AG04450 (cell line): Measurements from ENCODE around the gene ITIH5. TPM values are rescaled to one million over a fixed set of nuclear protein-coding genes. Genes with fewer than 3 reads are reported as not detected.

Experiments used
- CTCF ChIA-PET: fragments of 300-600, 350-600 bp; formaldehyde crosslinking; extraction: SDS; loops from one replicate; lab custom pipeline; 2022; ENCODE audit warnings: antibody characterized with exemption, inconsistent platforms; lab: Charles Lee
- POLR2A ChIA-PET: fragments of 350-600 bp; formaldehyde crosslinking; extraction: SDS; loops from one replicate; lab custom pipeline; 2021; ENCODE audit warnings: antibody characterized with exemption, inconsistent platforms; lab: Yijun Ruan, JAX
- DNase-seq: peaks from one replicate; pipeline ENCODE4 v3.0.0-alpha.2; 2011; ENCODE audit warnings: low read depth, low spot score
- H3K27ac ChIP-seq: one replicate; pipeline ENCODE4 v1.5.1; 2012; ENCODE audit warnings: low read depth, low read length, control low read depth
- H3K27me3 ChIP-seq: one replicate; pipeline ENCODE4 v1.6.0; 2012; ENCODE audit warnings: low read length; ENCODE audit not compliant: control insufficient read depth, insufficient read depth
- H3K4me3 ChIP-seq: 2 replicates; pipeline ENCODE4 v1.5.1; 2011; ENCODE audit warnings: mild to moderate bottlenecking, low read depth, low read length, control low read depth
- H3K9me3 ChIP-seq: 2 replicates; pipeline ENCODE4 v1.5.1; 2012; ENCODE audit warnings: low read length; ENCODE audit not compliant: control insufficient read depth, insufficient read depth
- polyA plus RNA-seq: library from polyadenylated mRNA; depleted of rRNA; stranded (reverse); fragments of >200 nt; gene quantifications from 2 replicates; pipeline ENCODE4 v1.2.3, GENCODE V29; 2011
- TF ChIP-seq, protein P1 (sequence below): IDR thresholded peaks from 2 replicates; pipeline ENCODE4 v1.5.1; 2011; ENCODE audit warnings: low read depth, low read length, control low read depth, inconsistent platforms

The ITIH5 gene
- polyA plus RNA-seq, 1 experiment: 0.11 TPM

DNA sequence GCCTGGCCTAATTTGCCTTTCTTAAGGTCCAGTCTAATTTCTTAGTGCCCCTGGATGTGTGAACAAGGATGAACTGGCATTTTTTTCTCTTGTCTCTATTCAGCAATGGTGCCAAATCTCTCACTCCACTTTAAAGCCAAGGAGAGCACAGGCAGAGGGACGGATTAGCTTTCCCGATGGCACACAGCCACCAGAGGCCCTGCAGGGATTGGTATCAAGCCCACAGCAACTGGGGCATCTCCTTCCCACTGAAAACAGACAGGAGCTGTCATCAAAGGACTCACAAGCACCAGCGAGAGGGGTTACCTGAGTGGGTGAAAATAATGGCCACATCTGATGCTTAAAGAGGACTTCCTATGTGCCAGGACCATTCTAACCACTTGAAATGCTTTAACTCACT, 83.1 kb downstream of the ITIH5 start:
- POLR2A ChIA-PET: no interaction called here
- DNase-seq: no peak
- peaks cover 6% of the 10 kb centered on the region; the same call in 1 of the 2 replicates for H3K9me3 ChIP-seq
- H3K27me3 ChIP-seq: no peaks in the 10 kb centered on the region
- H3K27ac ChIP-seq: no peak overlapping the region
- no peak overlapping the region for H3K4me3 ChIP-seq
- TF ChIP-seq, protein P1, sequence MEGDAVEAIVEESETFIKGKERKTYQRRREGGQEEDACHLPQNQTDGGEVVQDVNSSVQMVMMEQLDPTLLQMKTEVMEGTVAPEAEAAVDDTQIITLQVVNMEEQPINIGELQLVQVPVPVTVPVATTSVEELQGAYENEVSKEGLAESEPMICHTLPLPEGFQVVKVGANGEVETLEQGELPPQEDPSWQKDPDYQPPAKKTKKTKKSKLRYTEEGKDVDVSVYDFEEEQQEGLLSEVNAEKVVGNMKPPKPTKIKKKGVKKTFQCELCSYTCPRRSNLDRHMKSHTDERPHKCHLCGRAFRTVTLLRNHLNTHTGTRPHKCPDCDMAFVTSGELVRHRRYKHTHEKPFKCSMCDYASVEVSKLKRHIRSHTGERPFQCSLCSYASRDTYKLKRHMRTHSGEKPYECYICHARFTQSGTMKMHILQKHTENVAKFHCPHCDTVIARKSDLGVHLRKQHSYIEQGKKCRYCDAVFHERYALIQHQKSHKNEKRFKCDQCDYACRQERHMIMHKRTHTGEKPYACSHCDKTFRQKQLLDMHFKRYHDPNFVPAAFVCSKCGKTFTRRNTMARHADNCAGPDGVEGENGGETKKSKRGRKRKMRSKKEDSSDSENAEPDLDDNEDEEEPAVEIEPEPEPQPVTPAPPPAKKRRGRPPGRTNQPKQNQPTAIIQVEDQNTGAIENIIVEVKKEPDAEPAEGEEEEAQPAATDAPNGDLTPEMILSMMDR: no peak
- CTCF ChIA-PET: interaction anchor here (0.8 kb wide), 1 partner anchor 9 kb away, joined by 3 read pairs; no protein-coding TSS in a partner anchor

DNA sequence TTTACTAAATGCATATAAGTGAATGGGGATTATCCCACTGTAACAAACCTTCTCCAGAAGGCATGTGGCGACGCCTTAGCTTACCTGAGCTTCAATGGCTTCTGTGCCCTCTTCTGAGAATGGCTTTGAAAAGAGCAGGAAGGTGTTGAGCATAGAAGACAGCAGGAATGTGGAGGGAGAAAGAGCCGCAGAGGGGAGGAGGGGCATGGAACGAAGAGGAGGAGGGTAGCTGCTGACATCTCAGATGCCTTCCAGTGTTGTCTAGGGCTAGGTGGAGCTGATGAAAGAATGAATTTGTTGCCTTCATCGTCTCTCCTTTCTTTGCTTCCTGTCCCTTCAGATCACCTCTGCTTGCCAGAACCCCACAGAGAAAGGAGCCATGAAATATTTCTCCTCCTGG, 86.2 kb downstream of the ITIH5 start:
- Histone ChIP-seq H3K27me3 (no peaks in the 10 kb centered on the region), H3K9me3 (peaks cover 12% of the 10 kb centered on the region), H3K27ac (no peak overlapping the region), H3K4me3 (no peak overlapping the region)
- ChIA-PET POLR2A (no interaction called here), CTCF (no interaction called here)
- DNase-seq: no peak
- TF ChIP-seq, protein P1: no peak

DNA sequence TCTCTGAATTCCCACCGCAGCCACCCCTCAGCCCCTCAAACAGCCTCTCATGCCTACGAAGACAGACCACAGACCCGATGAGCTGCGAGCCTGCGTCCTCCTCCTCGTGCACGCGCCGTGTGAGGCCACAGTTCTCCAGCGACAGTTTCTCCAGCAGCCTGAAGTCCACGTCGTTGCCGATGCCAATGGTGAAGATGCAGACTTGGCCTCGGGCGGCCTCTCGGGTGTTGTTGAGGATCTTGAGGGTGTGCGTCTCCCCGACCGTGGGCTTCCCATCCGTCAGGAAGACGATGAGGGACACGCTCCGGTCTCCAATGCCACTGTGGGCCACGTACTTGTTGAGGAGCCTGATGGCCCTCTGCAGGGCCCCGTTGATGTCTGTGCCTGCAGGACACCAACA, 87.1 kb downstream of the ITIH5 start:
- Histone ChIP-seq H3K27ac (no peak overlapping the region), H3K9me3 (peaks cover 12% of the 10 kb centered on the region), H3K27me3 (no peaks in the 10 kb centered on the region), H3K4me3 (no peak overlapping the region)
- TF ChIP-seq, protein P1: no peak
- no peak for DNase-seq
- ChIA-PET POLR2A (no interaction called here), CTCF (interaction anchor here (0.5 kb wide), 1 partner anchor 171 kb away, joined by 3 read pairs; no protein-coding TSS in a partner anchor)

DNA sequence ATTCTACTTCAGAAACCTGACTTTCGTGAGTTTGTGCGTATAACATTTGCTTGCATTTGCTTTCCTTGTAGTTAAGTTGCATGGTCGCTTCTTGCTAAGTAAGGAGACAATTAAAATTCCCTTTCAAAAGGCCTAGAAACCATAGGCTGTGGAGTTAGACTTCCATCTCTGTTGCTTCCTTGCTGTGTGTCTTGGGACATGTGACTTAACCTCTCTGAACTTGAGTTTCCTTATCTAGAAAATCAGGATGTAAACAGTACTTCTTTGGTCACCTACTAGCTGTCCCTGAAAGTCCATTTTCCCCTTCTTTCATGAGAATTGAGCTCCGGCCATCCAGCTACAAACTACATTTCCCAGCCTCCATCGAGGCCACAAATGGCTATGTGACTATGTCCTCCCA, 89.2 kb downstream of the ITIH5 start:
- ChIA-PET CTCF (no interaction called here), POLR2A (no interaction called here)
- DNase-seq: no peak
- H3K9me3 ChIP-seq: peaks cover 12% of the 10 kb centered on the region
- TF ChIP-seq, protein P1: no peak
- no peaks in the 10 kb centered on the region for H3K27me3 ChIP-seq
- no peak overlapping the region for H3K4me3 ChIP-seq
- H3K27ac ChIP-seq: no peak overlapping the region

DNA sequence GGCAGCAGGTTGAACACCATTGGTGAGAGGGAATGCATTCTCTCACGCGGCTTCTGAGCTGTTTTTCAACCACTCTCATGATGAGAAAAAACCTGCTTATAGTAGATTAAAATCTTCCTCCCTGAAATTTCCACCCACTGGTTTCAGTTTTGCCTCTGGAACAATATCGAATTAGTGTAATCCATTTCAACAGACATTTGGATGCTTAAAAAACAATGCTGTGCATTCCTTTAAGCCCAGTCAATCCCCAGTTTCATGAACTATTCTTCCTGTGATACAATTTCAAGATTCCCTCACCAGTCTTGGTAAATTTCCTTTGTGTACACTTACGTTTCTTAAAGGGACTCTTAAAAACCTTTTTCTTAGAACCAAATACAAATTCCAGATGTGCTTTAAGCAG, 89.6 kb downstream of the ITIH5 start:
- no peaks in the 10 kb centered on the region for H3K27me3 ChIP-seq
- H3K4me3 ChIP-seq: no peak overlapping the region
- peaks cover 12% of the 10 kb centered on the region for H3K9me3 ChIP-seq
- DNase-seq: no peak
- no peak overlapping the region for H3K27ac ChIP-seq
- POLR2A ChIA-PET: no interaction called here
- CTCF ChIA-PET: no interaction called here
- TF ChIP-seq, protein P1: no peak
